HCT116 (cell line): ENCODE results near the gene PLD3. TPM values are rescaled to one million over a fixed set of nuclear protein-coding genes. Genes with fewer than 3 reads are reported as not detected.

Experiments used
- ATAC-seq: fragments of 200-7000 bp; cut with Tn5 transposase; 2 replicates; pipeline ENCODE4 v1.9.1; 2020; ENCODE audit warnings: mild to moderate bottlenecking, moderate library complexity
- BruUV-seq: library from RNA; stranded (reverse); fragments of 400-500 nt; replicated peaks from 2 replicates; lab custom pipeline; 2021; lab: Mats Ljungman, UMichigan
- CTCF ChIA-PET: fragments of 300-600 bp; sonication (Branson Sonifier 250); formaldehyde crosslinking; loops from one replicate; lab custom pipeline; 2021; ENCODE audit warnings: antibody characterized with exemption; lab: Charles Lee
- POLR2A ChIA-PET: fragments of 300-600, 350-600 bp; sonication (Branson Sonifier 250); formaldehyde crosslinking; loops from one replicate; lab custom pipeline; 2021; ENCODE audit warnings: antibody characterized with exemption; lab: Charles Lee
- RAD21 ChIA-PET, 2 experiments: fragments of 300-600 bp; sonication (Branson Sonifier 250); formaldehyde crosslinking; loops; one replicate each; lab custom pipeline; 2023; ENCODE audit warnings: low total read pairs in 2 of 2; ENCODE audit not compliant: uncharacterized antibody in 2 of 2, unreplicated experiment in 2 of 2, low non-redundant PET in 1 of 2; lab: Charles Lee
- DNase-seq: peaks from one replicate; pipeline ENCODE4 v3.0.0-alpha.2; 2010; ENCODE audit warnings: low read depth, low spot score
- H2AFZ ChIP-seq: fragments of 200-600 bp; shearing (Covaris generic), sonication (generic); 2 replicates; pipeline ENCODE4 v1.6.1; 2017; ENCODE audit warnings: low read depth, mixed run types, mixed read lengths, antibody characterized with exemption, low read length; ENCODE audit not compliant: poor library complexity, severe bottlenecking
- H3K27ac ChIP-seq: 2 replicates; pipeline ENCODE4 v1.5.1; 2012; ENCODE audit warnings: low read depth, low read length
- H3K27me3 ChIP-seq: fragments of 200-600 bp; sonication (generic); 2 replicates; pipeline ENCODE4 v1.6.1; 2016; ENCODE audit warnings: mixed run types, low read length, mixed read lengths; ENCODE audit not compliant: insufficient read depth
- H3K36me3 ChIP-seq, 2 experiments: fragments of 200-500 bp in 1 of 2; fragments of 200-600 bp in 1 of 2; sonication (Bioruptor generic) in 1 of 2; sonication (generic) in 1 of 2; 2 replicates each; pipeline versions ENCODE4 v1.5.1 to v1.6.1; 2014 to 2016; ENCODE audit warnings: low read length in 2 of 2, inconsistent platforms in 1 of 2, mixed read lengths in 1 of 2, mixed run types in 1 of 2; ENCODE audit not compliant: insufficient read depth in 2 of 2, control insufficient read depth in 1 of 2
- H3K4me1 ChIP-seq, 2 experiments: fragments of 200-600 bp in 1 of 2; sonication (generic) in 1 of 2; 2 replicates each; pipeline versions ENCODE4 v1.5.1 to v1.6.1; 2012 to 2017; ENCODE audit warnings: low read length in 2 of 2, inconsistent platforms in 1 of 2, mild to moderate bottlenecking in 1 of 2, mixed read lengths in 1 of 2, mixed run types in 1 of 2, moderate library complexity in 1 of 2; ENCODE audit not compliant: insufficient read depth in 2 of 2, control insufficient read depth in 1 of 2
- H3K4me2 ChIP-seq: fragments of 200-600 bp; sonication (generic); 2 replicates; pipeline ENCODE4 v1.6.1; 2017; ENCODE audit warnings: mixed run types, low read length, mixed read lengths
- H3K4me3 ChIP-seq, 2 experiments: fragments of 200-600 bp in 1 of 2; sonication (generic) in 1 of 2; replicated peaks in 1 of 2; 2 replicates each; pipeline ENCODE4 v1.5.1; 2011 to 2016; ENCODE audit warnings: low read length in 2 of 2, control low read depth in 1 of 2, low read depth in 1 of 2, mild to moderate bottlenecking in 1 of 2, mixed read lengths in 1 of 2, mixed run types in 1 of 2
- H3K79me2 ChIP-seq: fragments of 200-600 bp; sonication (generic); 2 replicates; pipeline ENCODE4 v1.6.1; 2017; ENCODE audit warnings: mild to moderate bottlenecking, mixed run types, low read length, moderate library complexity, mixed read lengths; ENCODE audit not compliant: insufficient read depth
- H3K9ac ChIP-seq: fragments of 200-600 bp; sonication (generic); 2 replicates; pipeline ENCODE4 v1.6.1; 2016; ENCODE audit warnings: low read length, mixed read lengths
- H3K9me2 ChIP-seq: fragments of 200-600 bp; sonication (generic), shearing (Covaris generic); 2 replicates; pipeline ENCODE4 v1.6.1; 2017; ENCODE audit warnings: mixed run types, mild to moderate bottlenecking, moderate library complexity; ENCODE audit not compliant: insufficient read depth
- H3K9me3 ChIP-seq, 2 experiments: fragments of 200-500 bp in 1 of 2; fragments of 200-600 bp in 1 of 2; sonication (Bioruptor generic) in 1 of 2; sonication (generic) in 1 of 2; 2 replicates each; pipeline ENCODE4 v1.6.1; 2014 to 2017; ENCODE audit warnings: low read length in 2 of 2, mixed read lengths in 2 of 2, inconsistent platforms in 1 of 2, low read depth in 1 of 2, mild to moderate bottlenecking in 1 of 2, mixed run types in 1 of 2, moderate library complexity in 1 of 2; ENCODE audit not compliant: control insufficient read depth in 1 of 2, insufficient read depth in 1 of 2
- H4K20me1 ChIP-seq: fragments of 200-600 bp; sonication (generic), shearing (Covaris generic); 2 replicates; pipeline ENCODE4 v1.6.1; 2017; ENCODE audit warnings: mixed run types, mild to moderate bottlenecking, moderate library complexity; ENCODE audit not compliant: insufficient read depth
- EZH2 ChIP-seq: fragments of 200-600 bp; sonication (generic); IDR thresholded peaks from 2 replicates; pipeline ENCODE4 v1.6.1; 2017; ENCODE audit warnings: antibody characterized with exemption, mixed run types
- EZH2phosphoT487 ChIP-seq: fragments of 200-600 bp; IDR thresholded peaks from 2 replicates; pipeline ENCODE4 v1.6.1; 2018; ENCODE audit warnings: antibody characterized with exemption, borderline replicate concordance
- FOSL1 ChIP-seq: IDR thresholded peaks from 2 replicates; pipeline ENCODE4 v1.6.1; 2012; ENCODE audit warnings: low read depth
- JUND ChIP-seq: IDR thresholded peaks from 2 replicates; pipeline ENCODE4 v1.6.1; 2012
- POLR2A ChIP-seq: IDR thresholded peaks from 2 replicates; pipeline ENCODE4 v1.7.0; 2011; ENCODE audit warnings: borderline replicate concordance; ENCODE audit not compliant: insufficient read depth, insufficient read length; ENCODE audit errors: extremely low read depth
- RAD21 ChIP-seq: IDR thresholded peaks from 2 replicates; pipeline ENCODE4 v1.6.1; 2012; ENCODE audit warnings: low read depth, mild to moderate bottlenecking
- SP1 ChIP-seq: IDR thresholded peaks from 2 replicates; pipeline ENCODE4 v1.6.1; 2012; ENCODE audit warnings: low read depth
- YY1 ChIP-seq: IDR thresholded peaks from 2 replicates; pipeline ENCODE4 v1.6.1; 2011; ENCODE audit warnings: low read length, low read depth, moderate library complexity, mild to moderate bottlenecking; ENCODE audit not compliant: insufficient replicate concordance; ENCODE audit errors: extremely low read depth
- intact Hi-C: fragments of 100-400 bp; cut with micrococcal nuclease; formaldehyde crosslinking; loops from 2 replicates; pipeline ENCODE4 v1.10.0; 2022
- total RNA-seq: library from RNA; stranded (reverse); gene quantifications from one replicate; pipeline ENCODE4 v1.2.1, GENCODE V29; 2021; ENCODE audit not compliant: unreplicated experiment
- TF ChIP-seq, protein P1 (sequence below), 3 experiments: fragments of 200-600 bp in 1 of 3; sonication (generic) in 1 of 3; IDR thresholded peaks in 2 of 3; conservative IDR thresholded peaks in 1 of 3; 2 replicates each; pipeline ENCODE4 v1.5.1; 2012 to 2017; ENCODE audit warnings: low read depth in 2 of 3, low read length in 2 of 3, antibody characterized with exemption in 1 of 3, borderline replicate concordance in 1 of 3, control low read depth in 1 of 3, mild to moderate bottlenecking in 1 of 3, mixed read lengths in 1 of 3, mixed run types in 1 of 3, moderate library complexity in 1 of 3; ENCODE audit not compliant: insufficient read depth in 1 of 3
- TF ChIP-seq, protein P2 (sequence below): IDR thresholded peaks from 2 replicates; pipeline ENCODE4 v1.6.1; 2011; ENCODE audit warnings: mild to moderate bottlenecking, low read length, moderate library complexity; ENCODE audit not compliant: insufficient replicate concordance; ENCODE audit errors: extremely low read depth

The PLD3 gene
- total RNA-seq, 1 experiment from 2014 or later: 123 TPM

DNA sequence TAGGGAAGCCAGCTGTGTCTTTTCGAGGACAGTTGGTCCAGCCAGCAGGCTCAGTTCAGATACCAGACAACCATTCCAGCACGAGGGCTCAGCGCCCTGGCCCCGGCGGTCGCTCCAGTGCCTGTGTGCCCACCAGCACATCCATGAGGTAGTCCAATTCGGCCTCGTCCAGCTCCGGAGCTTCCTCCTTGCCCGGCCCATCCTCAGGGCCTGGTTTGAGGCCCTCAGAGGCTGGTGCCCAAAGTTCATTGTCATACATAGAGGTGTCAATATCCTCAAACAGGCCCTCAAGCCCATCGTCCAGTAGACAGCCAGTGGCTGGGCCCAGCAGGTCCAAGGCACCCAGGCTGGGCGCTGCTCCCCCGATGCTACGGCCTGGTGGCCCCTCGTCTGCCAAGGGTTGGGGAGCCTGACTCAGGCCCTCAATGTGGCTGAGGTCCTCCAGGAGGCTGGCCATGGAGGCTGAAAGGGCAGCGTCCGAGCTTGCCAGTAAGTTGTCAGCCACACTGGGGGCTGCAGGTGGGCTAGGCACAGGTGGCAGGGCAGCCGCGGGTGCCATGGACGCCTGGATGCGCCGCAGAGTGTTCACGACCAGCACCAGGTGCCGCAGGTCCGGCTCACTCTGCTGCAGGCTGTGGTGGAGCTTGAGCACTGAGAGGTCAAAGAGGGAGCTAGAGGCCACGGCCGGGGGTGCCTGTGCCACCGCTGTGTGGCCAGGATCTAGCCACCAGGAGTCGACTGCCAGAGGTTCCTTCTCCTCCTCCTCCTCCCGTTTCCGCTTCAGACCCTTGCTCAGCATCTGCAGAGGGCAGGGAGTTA is 74.5 kb downstream of the PLD3 start:
- DNase-seq: no peak
- no peak overlapping the region for H2AFZ ChIP-seq
- no TSS peak for BruUV-seq
- RAD21 ChIA-PET: interaction anchor here in 1 of 2 experiments (0.7 kb wide), 1 partner anchor 43 kb away, joined by 3 read pairs; the partner anchor contains the start of gene BLVRB
- H3K9ac ChIP-seq: peak overlapping the region; percentile 90; the same call in 1 of the 2 replicates
- H3K9me2 ChIP-seq: no peaks in the 10 kb centered on the region
- no peaks in the 10 kb centered on the region for H3K27me3 ChIP-seq
- CTCF ChIA-PET: no interaction called here
- peak overlapping the region; percentile 99 for H3K27ac ChIP-seq
- intact Hi-C loops: loop anchor here (5.0 kb wide), 1 partner anchor 179 kb away; the partner anchor contains the start of gene LTBP4
- no peaks in the 10 kb centered on the region for H4K20me1 ChIP-seq
- POLR2A ChIA-PET: interaction anchor here (1.5 to 2.2 kb wide), 2 partner anchors 21 to 41 kb away, joined by 4 read pairs; partner anchors contain the start of gene SERTAD3
- peaks cover 5 to 13% of the 10 kb centered on the region in 2 experiments; a peak in 2 of 4 replicates for H3K36me3 ChIP-seq
- no peak overlapping the region for H3K4me3 ChIP-seq
- H3K79me2 ChIP-seq: peaks cover 35% of the 10 kb centered on the region
- peaks cover 25 to 70% of the 10 kb centered on the region in 2 experiments for H3K4me1 ChIP-seq
- ATAC-seq: no peak
- no peaks in the 10 kb centered on the region for H3K9me3 ChIP-seq
- TF ChIP-seq EZH2 (no peak), JUND (no peak), FOSL1 (no peak), EZH2phosphoT487 (no peak)
- peak overlapping the region; percentile 96; the same call in 1 of the 2 replicates for H3K4me2 ChIP-seq

GRCh38 chr19:40423938-40424337 is 75.4 kb downstream of the PLD3 start:
- peak overlapping the region; percentile 98; the same call in 1 of the 2 replicates for H3K27ac ChIP-seq
- peak overlapping the region; percentile 65 to 84 for H3K4me3 ChIP-seq
- no peaks in the 10 kb centered on the region for H3K27me3 ChIP-seq
- H3K9me3 ChIP-seq: no peaks in the 10 kb centered on the region
- H3K4me2 ChIP-seq: peak overlapping the region; percentile 95
- ChIA-PET POLR2A (interaction anchor here (1.6 to 2.2 kb wide), 2 partner anchors 19 to 20 kb away, joined by 4 to 6 read pairs; partner anchors contain the start of gene SERTAD3), RAD21 (no interaction called here), CTCF (no interaction called here)
- no peaks in the 10 kb centered on the region for H4K20me1 ChIP-seq
- H2AFZ ChIP-seq: no peak overlapping the region
- ATAC-seq (no peak), DNase-seq (no peak)
- H3K4me1 ChIP-seq: peaks cover 28 to 69% of the 10 kb centered on the region in 2 experiments
- intact Hi-C loops: loop anchor here (5.0 kb wide), 1 partner anchor 178 kb away; the partner anchor contains the start of gene LTBP4
- peaks cover 35% of the 10 kb centered on the region for H3K79me2 ChIP-seq
- peaks cover 5 to 13% of the 10 kb centered on the region in 2 experiments; a peak in 2 of 4 replicates for H3K36me3 ChIP-seq
- no peaks in the 10 kb centered on the region for H3K9me2 ChIP-seq
- no TSS peak for BruUV-seq
- H3K9ac ChIP-seq: peak overlapping the region; percentile 80
- TF ChIP-seq YY1 (no peak), POLR2A (no peak), EZH2phosphoT487 (no peak), RAD21 (no peak), SP1 (no peak)
- TF ChIP-seq, protein P1, sequence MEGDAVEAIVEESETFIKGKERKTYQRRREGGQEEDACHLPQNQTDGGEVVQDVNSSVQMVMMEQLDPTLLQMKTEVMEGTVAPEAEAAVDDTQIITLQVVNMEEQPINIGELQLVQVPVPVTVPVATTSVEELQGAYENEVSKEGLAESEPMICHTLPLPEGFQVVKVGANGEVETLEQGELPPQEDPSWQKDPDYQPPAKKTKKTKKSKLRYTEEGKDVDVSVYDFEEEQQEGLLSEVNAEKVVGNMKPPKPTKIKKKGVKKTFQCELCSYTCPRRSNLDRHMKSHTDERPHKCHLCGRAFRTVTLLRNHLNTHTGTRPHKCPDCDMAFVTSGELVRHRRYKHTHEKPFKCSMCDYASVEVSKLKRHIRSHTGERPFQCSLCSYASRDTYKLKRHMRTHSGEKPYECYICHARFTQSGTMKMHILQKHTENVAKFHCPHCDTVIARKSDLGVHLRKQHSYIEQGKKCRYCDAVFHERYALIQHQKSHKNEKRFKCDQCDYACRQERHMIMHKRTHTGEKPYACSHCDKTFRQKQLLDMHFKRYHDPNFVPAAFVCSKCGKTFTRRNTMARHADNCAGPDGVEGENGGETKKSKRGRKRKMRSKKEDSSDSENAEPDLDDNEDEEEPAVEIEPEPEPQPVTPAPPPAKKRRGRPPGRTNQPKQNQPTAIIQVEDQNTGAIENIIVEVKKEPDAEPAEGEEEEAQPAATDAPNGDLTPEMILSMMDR (IDR thresholded peaks at IDR 0.05 in 2 of 3, conservative IDR thresholded peaks at IDR 0.05 in 1 of 3; ENCODE audit: borderline replicate concordance in 1 of 3, insufficient read depth in 1 of 3, low read depth in 2 of 3, low read length in 2 of 3): no peak
- TF ChIP-seq, protein P2, sequence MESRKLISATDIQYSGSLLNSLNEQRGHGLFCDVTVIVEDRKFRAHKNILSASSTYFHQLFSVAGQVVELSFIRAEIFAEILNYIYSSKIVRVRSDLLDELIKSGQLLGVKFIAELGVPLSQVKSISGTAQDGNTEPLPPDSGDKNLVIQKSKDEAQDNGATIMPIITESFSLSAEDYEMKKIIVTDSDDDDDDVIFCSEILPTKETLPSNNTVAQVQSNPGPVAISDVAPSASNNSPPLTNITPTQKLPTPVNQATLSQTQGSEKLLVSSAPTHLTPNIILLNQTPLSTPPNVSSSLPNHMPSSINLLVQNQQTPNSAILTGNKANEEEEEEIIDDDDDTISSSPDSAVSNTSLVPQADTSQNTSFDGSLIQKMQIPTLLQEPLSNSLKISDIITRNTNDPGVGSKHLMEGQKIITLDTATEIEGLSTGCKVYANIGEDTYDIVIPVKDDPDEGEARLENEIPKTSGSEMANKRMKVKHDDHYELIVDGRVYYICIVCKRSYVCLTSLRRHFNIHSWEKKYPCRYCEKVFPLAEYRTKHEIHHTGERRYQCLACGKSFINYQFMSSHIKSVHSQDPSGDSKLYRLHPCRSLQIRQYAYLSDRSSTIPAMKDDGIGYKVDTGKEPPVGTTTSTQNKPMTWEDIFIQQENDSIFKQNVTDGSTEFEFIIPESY: no peak
